HG02938 (cell line): ENCODE results near the gene TENM4.

Experiments
- ATAC-seq: cut with Tn5 transposase; IDR thresholded peaks from one replicate; pipeline ENCODE4 v1.9.1; 2021; ENCODE audit warnings: mild to moderate bottlenecking, moderate library complexity; ENCODE audit not compliant: unreplicated experiment

The TENM4 gene

GRCh38 chr11:78926633-78927338 is 514.0 kb downstream of the TENM4 start:
- no peak for ATAC-seq

- no peak for ATAC-seq
Measured at GRCh38 chr11:78925387-78925786, 515.4 kb downstream of the TENM4 start.

GRCh38 chr11:78922859-78923625 is 517.8 kb downstream of the TENM4 start:
- no peak for ATAC-seq

GRCh38 chr11:78921509-78921908 is 519.3 kb downstream of the TENM4 start:
- no peak for ATAC-seq

GRCh38 chr11:78920329-78920728 is 520.5 kb downstream of the TENM4 start:
- no peak for ATAC-seq

GRCh38 chr11:78916759-78917158 is 524.1 kb downstream of the TENM4 start:
- no peak for ATAC-seq

GRCh38 chr11:78914503-78914902 is 526.3 kb downstream of the TENM4 start:
- no peak for ATAC-seq

- no peak for ATAC-seq
Measured at GRCh38 chr11:78912778-78913177, 528.1 kb downstream of the TENM4 start.

GRCh38 chr11:78910322-78910721 is 530.5 kb downstream of the TENM4 start:
- ATAC-seq, result no peak

GRCh38 chr11:78909386-78909785 is 531.4 kb downstream of the TENM4 start:
- no peak for ATAC-seq

GRCh38 chr11:78907636-78908035 is 533.2 kb downstream of the TENM4 start:
- no peak for ATAC-seq

- no peak for ATAC-seq
Measured at GRCh38 chr11:78906566-78906965, 534.3 kb downstream of the TENM4 start.

GRCh38 chr11:78905756-78906155 is 535.1 kb downstream of the TENM4 start:
- ATAC-seq, result no peak

GRCh38 chr11:78902771-78903507 is 537.9 kb downstream of the TENM4 start:
- ATAC-seq, result no peak

- no peak for ATAC-seq
Measured at GRCh38 chr11:78901831-78902230, 539.0 kb downstream of the TENM4 start.

- no peak for ATAC-seq
Measured at GRCh38 chr11:78898266-78898775, 542.5 kb downstream of the TENM4 start.

- no peak for ATAC-seq
Measured at GRCh38 chr11:78893996-78894395, 546.8 kb downstream of the TENM4 start.

GRCh38 chr11:78889698-78890097 is 551.1 kb downstream of the TENM4 start:
- ATAC-seq, result no peak

- no peak for ATAC-seq
Measured at GRCh38 chr11:78886616-78887015, 554.2 kb downstream of the TENM4 start.

- no peak for ATAC-seq
Measured at GRCh38 chr11:78884761-78885160, 556.1 kb downstream of the TENM4 start.

- ATAC-seq, result no peak
Measured at GRCh38 chr11:78883506-78883905, 557.3 kb downstream of the TENM4 start.
